Astrocyte of the spinal cord (primary cell): ENCODE measurements around the gene PPP1CC.

ENCODE experiments used
- DNase-seq: peaks from one replicate; pipeline ENCODE4 v3.0.0; 2011; ENCODE audit warnings: low read depth, low spot score
- H3K4me3 ChIP-seq: 2 replicates; pipeline ENCODE4 v1.5.1; 2011; ENCODE audit warnings: low read depth, mild to moderate bottlenecking, low read length, moderate library complexity
- in situ Hi-C: cut with HindIII; loops from 2 replicates; pipeline ENCODE4 v1.10.0; 2017; ENCODE audit warnings: low sequenced_read_pairs
- TF ChIP-seq, protein P1 (sequence below): IDR thresholded peaks from 2 replicates; pipeline ENCODE4 v1.5.1; 2012; ENCODE audit warnings: low read depth, mild to moderate bottlenecking, low read length, inconsistent platforms

Gene PPP1CC

DNA sequence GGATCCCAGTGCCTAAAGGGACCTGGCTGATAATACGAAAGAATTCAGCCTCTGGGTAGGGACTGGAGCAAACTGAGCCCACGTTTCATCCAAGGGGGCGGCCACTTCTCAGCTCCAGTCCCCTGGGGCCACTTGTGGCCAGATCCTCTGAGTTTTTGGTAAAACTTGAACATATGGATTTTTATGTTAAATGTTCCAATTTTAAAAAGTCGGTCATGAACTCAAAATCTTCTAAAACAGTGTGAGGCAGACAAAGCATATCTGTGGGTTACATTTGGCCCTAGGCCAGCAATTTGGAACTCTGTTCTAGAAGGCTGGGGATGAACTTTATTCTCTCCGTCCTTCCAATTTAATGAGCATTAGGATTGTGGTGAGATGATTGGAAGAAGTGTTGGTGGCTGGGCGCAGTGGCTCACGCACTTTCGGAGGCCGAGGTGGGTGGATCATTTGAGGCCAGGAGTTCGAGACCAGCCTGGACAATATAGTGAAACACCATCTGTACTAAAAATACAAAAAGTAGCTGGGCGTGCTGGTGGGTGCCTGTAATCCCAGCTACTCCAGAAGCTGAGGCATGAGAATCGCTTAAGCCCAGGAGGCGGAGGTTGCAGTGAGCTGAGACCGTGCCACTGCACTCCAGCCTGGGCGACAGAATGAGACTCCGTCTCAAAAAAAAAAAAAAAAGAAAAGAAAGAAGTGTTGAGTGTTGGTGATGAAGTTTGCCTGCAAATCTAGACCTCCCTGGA is 3.0 kb upstream of the PPP1CC start:
- DNase-seq = no peak
- in situ Hi-C loops = no loop called here
- H3K4me3 ChIP-seq = no peak overlapping the region
- TF ChIP-seq, protein P1, sequence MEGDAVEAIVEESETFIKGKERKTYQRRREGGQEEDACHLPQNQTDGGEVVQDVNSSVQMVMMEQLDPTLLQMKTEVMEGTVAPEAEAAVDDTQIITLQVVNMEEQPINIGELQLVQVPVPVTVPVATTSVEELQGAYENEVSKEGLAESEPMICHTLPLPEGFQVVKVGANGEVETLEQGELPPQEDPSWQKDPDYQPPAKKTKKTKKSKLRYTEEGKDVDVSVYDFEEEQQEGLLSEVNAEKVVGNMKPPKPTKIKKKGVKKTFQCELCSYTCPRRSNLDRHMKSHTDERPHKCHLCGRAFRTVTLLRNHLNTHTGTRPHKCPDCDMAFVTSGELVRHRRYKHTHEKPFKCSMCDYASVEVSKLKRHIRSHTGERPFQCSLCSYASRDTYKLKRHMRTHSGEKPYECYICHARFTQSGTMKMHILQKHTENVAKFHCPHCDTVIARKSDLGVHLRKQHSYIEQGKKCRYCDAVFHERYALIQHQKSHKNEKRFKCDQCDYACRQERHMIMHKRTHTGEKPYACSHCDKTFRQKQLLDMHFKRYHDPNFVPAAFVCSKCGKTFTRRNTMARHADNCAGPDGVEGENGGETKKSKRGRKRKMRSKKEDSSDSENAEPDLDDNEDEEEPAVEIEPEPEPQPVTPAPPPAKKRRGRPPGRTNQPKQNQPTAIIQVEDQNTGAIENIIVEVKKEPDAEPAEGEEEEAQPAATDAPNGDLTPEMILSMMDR = no peak

GRCh38 chr12:110744601-110745264 is 2.0 kb upstream of the PPP1CC start:
- in situ Hi-C loops = no loop called here
- DNase-seq = no peak
- TF ChIP-seq, protein P1 = no peak
- H3K4me3 ChIP-seq = no peak overlapping the region

GRCh38 chr12:110744151-110744571 is 1.5 kb upstream of the PPP1CC start:
- no peak overlapping the region for H3K4me3 ChIP-seq

DNA sequence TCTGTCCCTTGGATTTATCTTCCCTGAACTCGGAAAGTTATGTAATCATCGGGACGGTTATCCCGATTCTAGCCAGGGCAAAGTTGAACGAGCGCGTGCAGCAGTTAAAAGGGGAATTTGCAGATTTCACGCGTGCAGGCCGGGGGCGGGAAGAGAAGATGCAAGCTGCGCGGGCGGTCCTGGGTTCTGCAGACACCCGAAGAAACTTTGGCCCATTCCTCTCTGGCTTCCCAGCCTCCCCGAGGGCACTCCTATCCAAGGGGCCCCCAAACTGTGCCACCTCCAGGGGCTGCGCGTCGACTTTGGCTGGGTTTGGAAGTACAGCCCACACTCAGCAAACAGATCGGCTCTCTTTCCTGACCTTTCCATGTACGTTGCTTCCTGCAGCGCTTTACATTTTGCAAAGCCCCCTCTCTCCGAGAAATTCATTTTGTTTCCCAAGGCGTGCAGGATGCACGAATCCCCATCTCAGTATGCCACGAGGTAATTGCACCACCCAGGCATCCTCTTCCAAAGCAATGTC is 941 bp upstream of the PPP1CC start:
- no peak for DNase-seq
- TF ChIP-seq, protein P1 = no peak
- in situ Hi-C loops = no loop called here
- H3K4me3 ChIP-seq = peak overlapping the region; percentile 67

More at GRCh38 chr12:110744151-110744571, 1.5 kb upstream of the PPP1CC start:
- in situ Hi-C loops = no loop called here
- DNase-seq = no peak
- TF ChIP-seq, protein P1 = no peak

DNA sequence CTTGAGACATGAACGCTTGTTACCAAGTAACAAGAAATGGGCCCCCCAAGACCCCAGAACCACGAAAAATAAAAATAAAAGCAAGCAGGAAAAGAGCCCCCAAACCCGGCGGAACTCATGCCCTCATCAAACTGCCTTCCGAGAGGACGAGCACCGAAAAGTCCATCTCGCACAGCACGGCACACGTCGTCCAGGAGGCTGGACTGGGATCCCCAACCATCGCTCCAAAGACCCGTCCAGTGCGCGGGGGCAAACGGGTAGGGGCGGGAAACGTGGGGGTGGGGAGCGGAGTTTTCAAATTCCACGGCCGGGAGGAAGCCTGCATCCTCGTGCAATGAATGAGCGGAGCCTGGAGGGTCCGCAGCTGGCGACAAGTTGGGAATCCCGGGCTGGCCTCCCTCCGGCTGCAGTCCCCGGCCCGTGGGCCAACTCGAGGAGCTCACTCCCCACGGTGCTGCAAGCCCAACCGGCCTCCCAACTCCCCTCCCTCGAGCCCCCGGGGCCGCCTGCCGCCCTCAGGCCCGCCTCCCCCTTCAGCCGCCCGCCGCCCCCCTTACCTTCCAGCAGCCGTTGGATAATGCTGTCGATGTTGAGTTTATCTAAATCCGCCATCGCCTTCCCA is 484 bp downstream of the PPP1CC start:
- peak overlapping the region; percentile 73 for H3K4me3 ChIP-seq
- in situ Hi-C loops = no loop called here
- no peak for DNase-seq
- TF ChIP-seq, protein P1 = no peak

DNA sequence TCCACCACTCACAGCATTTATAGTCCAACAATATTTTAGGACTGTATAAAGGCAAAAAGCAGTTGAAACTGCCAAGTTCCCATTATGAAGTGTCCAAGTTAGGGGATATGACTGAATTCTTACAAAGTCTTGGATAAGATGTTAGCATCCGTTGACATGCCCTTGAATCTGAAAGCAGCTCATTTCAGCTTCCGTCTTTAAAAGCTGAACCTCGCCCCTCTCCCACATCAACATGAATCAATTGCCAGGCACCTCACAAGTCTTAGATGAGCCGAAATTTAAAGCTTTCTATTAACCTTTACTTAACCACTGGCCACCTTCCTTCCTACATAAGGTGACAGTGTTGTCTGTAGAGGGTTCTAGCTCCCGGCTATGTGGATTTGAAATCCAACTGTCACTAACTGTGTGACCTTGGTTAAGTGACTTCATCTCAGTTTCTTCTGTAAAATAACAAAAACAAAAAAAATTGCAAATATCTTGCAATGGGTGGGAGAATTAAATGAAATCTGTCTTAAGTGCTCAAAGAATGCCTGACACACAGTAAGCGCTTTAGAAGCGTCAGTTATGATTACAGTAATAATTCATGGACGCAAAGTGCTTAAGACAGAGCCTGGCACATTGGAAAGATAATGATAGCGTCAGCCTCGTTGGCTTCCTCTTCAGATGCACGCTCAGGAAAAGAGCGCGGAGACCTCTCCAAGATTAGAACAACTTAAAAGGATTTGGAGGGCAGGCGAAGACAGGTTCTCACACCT is 1.2 kb downstream of the PPP1CC start:
- peak; percentile 38 for DNase-seq
- TF ChIP-seq, protein P1 = no peak
- in situ Hi-C loops = no loop called here
- peak overlapping the region; percentile 73 for H3K4me3 ChIP-seq
